Sigmoid colon (tissue), 4 donors: ENCODE data around the gene OR2A42.
"Not testable (repeated sequence)": the region's sequence is repeated elsewhere in the genome, so short reads cannot be mapped to it uniquely, and the experiment has no call there.

ENCODE experiments used
- CTCF ChIP-seq, 4 experiments: fragments of 450-650 bp in 3 of 4; fragments of 200-600 bp in 1 of 4; IDR thresholded peaks; one replicate each; pipeline ENCODE4 v1.5.1; 2016 to 2019; ENCODE audit warnings: antibody characterized with exemption in 4 of 4, mild to moderate bottlenecking in 3 of 4, moderate library complexity in 2 of 4
- POLR2A ChIP-seq, 2 donors: fragments of 450-650 bp; IDR thresholded peaks; one replicate each; pipeline ENCODE4 v1.6.1; 2016; ENCODE audit warnings: antibody characterized with exemption in 2 of 2, mild to moderate bottlenecking in 2 of 2, moderate library complexity in 2 of 2
- POLR2AphosphoS5 ChIP-seq, 4 donors: sonication (generic); formaldehyde crosslinking; IDR thresholded peaks; one replicate each; pipeline ENCODE4 v1.6.1; 2017; ENCODE audit warnings: antibody characterized with exemption in 4 of 4

- not testable (repeated sequence) for TF ChIP-seq POLR2A, POLR2AphosphoS5, CTCF (IDR thresholded peaks at IDR 0.05)
Measured at GRCh38 chr7:144231027-144231426, 8.4 kb downstream of the OR2A42 start.
